Panc1 (cell line): ENCODE data around the gene ZNF653.

Experiments used
- POLR2AphosphoS5 ChIP-seq: IDR thresholded peaks from 2 replicates; pipeline ENCODE4 v1.6.1; 2012; ENCODE audit warnings: mild to moderate bottlenecking, low read depth, low read length, moderate library complexity
- TCF7L2 ChIP-seq: IDR thresholded peaks from 2 replicates; pipeline ENCODE4 v1.6.1; 2011; ENCODE audit warnings: mild to moderate bottlenecking, low read depth, low read length, inconsistent platforms
- TF ChIP-seq, protein P1 (sequence below): fragments of 450-650 bp; IDR thresholded peaks from 2 replicates; pipeline ENCODE4 v1.5.1; 2017; ENCODE audit warnings: mild to moderate bottlenecking
- TF ChIP-seq, protein P2 (sequence below), 2 experiments: IDR thresholded peaks; 2 replicates each; pipeline ENCODE4 v1.6.1; 2011 to 2012; ENCODE audit warnings: low read depth in 2 of 2, control low read depth in 1 of 2, low read length in 1 of 2, mild to moderate bottlenecking in 1 of 2, moderate library complexity in 1 of 2; ENCODE audit not compliant: insufficient read depth in 1 of 2

DNA sequence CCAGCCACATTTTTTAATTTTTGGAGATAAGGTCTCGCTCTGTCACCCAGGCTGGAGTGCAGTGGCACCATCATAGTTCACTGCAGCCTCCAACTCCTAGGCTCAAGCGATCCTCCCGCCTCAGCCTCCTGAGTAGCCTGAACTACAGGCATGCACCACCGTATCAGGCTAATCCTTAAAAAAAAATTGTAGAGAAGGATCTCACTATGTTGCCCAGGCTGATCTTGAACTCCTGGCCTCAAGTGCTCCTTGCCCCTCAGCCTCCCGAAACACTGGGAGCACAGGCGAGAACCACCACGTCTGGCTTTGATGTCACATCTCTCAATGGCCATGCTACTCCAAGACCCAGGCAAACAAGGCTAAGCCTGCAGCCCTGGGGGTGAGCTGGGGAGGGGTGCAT, 49.0 kb downstream of the ZNF653 start:
- TF ChIP-seq, protein P1, sequence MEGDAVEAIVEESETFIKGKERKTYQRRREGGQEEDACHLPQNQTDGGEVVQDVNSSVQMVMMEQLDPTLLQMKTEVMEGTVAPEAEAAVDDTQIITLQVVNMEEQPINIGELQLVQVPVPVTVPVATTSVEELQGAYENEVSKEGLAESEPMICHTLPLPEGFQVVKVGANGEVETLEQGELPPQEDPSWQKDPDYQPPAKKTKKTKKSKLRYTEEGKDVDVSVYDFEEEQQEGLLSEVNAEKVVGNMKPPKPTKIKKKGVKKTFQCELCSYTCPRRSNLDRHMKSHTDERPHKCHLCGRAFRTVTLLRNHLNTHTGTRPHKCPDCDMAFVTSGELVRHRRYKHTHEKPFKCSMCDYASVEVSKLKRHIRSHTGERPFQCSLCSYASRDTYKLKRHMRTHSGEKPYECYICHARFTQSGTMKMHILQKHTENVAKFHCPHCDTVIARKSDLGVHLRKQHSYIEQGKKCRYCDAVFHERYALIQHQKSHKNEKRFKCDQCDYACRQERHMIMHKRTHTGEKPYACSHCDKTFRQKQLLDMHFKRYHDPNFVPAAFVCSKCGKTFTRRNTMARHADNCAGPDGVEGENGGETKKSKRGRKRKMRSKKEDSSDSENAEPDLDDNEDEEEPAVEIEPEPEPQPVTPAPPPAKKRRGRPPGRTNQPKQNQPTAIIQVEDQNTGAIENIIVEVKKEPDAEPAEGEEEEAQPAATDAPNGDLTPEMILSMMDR = no peak
- TF ChIP-seq POLR2AphosphoS5 = no peak
- TF ChIP-seq TCF7L2 = no peak
- TF ChIP-seq, protein P2, sequence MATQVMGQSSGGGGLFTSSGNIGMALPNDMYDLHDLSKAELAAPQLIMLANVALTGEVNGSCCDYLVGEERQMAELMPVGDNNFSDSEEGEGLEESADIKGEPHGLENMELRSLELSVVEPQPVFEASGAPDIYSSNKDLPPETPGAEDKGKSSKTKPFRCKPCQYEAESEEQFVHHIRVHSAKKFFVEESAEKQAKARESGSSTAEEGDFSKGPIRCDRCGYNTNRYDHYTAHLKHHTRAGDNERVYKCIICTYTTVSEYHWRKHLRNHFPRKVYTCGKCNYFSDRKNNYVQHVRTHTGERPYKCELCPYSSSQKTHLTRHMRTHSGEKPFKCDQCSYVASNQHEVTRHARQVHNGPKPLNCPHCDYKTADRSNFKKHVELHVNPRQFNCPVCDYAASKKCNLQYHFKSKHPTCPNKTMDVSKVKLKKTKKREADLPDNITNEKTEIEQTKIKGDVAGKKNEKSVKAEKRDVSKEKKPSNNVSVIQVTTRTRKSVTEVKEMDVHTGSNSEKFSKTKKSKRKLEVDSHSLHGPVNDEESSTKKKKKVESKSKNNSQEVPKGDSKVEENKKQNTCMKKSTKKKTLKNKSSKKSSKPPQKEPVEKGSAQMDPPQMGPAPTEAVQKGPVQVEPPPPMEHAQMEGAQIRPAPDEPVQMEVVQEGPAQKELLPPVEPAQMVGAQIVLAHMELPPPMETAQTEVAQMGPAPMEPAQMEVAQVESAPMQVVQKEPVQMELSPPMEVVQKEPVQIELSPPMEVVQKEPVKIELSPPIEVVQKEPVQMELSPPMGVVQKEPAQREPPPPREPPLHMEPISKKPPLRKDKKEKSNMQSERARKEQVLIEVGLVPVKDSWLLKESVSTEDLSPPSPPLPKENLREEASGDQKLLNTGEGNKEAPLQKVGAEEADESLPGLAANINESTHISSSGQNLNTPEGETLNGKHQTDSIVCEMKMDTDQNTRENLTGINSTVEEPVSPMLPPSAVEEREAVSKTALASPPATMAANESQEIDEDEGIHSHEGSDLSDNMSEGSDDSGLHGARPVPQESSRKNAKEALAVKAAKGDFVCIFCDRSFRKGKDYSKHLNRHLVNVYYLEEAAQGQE (IDR thresholded peaks at IDR 0.05; ENCODE audit: insufficient read depth in 1 of 2, low read depth in 2 of 2, low read length in 1 of 2) = no peak
